ENCODE results near the gene LSR. TPM values are rescaled to one million over a fixed set of nuclear protein-coding genes. Genes with fewer than 3 reads are reported as not detected.

The LSR gene
- total RNA-seq, 1 donor from 2014 or later: 18.1 TPM

- Mint-ChIP-seq H3K4me1 (ENCODE audit: low read depth, unreplicated experiment) (no peaks in the 10 kb centered on the region), H3K36me3 (ENCODE audit: low read depth, unreplicated experiment) (no peaks in the 10 kb centered on the region), H3K9me3 (ENCODE audit: unreplicated experiment) (peaks cover 7% of the 10 kb centered on the region), H3K4me3 (ENCODE audit: unreplicated experiment) (no peak overlapping the region), H3K27ac (ENCODE audit: unreplicated experiment) (no peak overlapping the region), H3K27me3 (ENCODE audit: low read depth, unreplicated experiment) (peaks cover 11% of the 10 kb centered on the region)
- Histone ChIP-seq H3K4me3 (ENCODE audit: insufficient read depth, low read depth, low read length) (no peak overlapping the region), H3K27me3 (ENCODE audit: insufficient read depth, low read length) (peaks cover 2% of the 10 kb centered on the region), H3K27ac (ENCODE audit: low read depth, low read length) (no peak overlapping the region), H3K4me2 (ENCODE audit: low read length) (no peak overlapping the region), H3K4me1 (ENCODE audit: insufficient read depth, low read length) (no peaks in the 10 kb centered on the region), H4K20me1 (ENCODE audit: insufficient read depth, low read length) (no peaks in the 10 kb centered on the region), H3K79me2 (ENCODE audit: insufficient read depth, low read length) (no peaks in the 10 kb centered on the region), H3K9ac (ENCODE audit: low read length) (no peak overlapping the region), H3K9me3 (ENCODE audit: insufficient read depth, low read depth, low read length) (no peaks in the 10 kb centered on the region), H3K36me3 (ENCODE audit: insufficient read depth, low read length) (no peaks in the 10 kb centered on the region), H2AFZ (ENCODE audit: low read depth, low read length) (no peak overlapping the region)
- DNase-seq (ENCODE audit: low read depth) (no peak), FAIRE-seq (no peak)
- TF ChIP-seq EZH2 (IDR thresholded peaks at IDR 0.05; ENCODE audit: insufficient read depth, low read length): no peak
Observed at GRCh38 chr19:35225951-35226350, 22.9 kb upstream of the LSR start.

- H3K4me1 ChIP-seq (ENCODE audit: insufficient read depth, low read length): no peaks in the 10 kb centered on the region
- H3K4me2 ChIP-seq (ENCODE audit: low read length): no peak overlapping the region
- H3K4me1 Mint-ChIP-seq (ENCODE audit: low read depth, unreplicated experiment): no peaks in the 10 kb centered on the region
- H3K9me3 Mint-ChIP-seq (ENCODE audit: unreplicated experiment): peaks cover 3% of the 10 kb centered on the region
- H3K4me3 Mint-ChIP-seq (ENCODE audit: unreplicated experiment): no peak overlapping the region
- no peaks in the 10 kb centered on the region for H3K9me3 ChIP-seq (ENCODE audit: insufficient read depth, low read depth, low read length)
- no peak overlapping the region for H2AFZ ChIP-seq (ENCODE audit: low read depth, low read length)
- peaks cover 2% of the 10 kb centered on the region for H3K27me3 ChIP-seq (ENCODE audit: insufficient read depth, low read length)
- no peaks in the 10 kb centered on the region for H3K79me2 ChIP-seq (ENCODE audit: insufficient read depth, low read length)
- H3K36me3 Mint-ChIP-seq (ENCODE audit: low read depth, unreplicated experiment): no peaks in the 10 kb centered on the region
- no peaks in the 10 kb centered on the region for H4K20me1 ChIP-seq (ENCODE audit: insufficient read depth, low read length)
- H3K4me3 ChIP-seq (ENCODE audit: insufficient read depth, low read depth, low read length): no peak overlapping the region
- FAIRE-seq (no peak), DNase-seq (ENCODE audit: low read depth) (no peak)
- no peak overlapping the region for H3K27ac ChIP-seq (ENCODE audit: low read depth, low read length)
- peaks cover 11% of the 10 kb centered on the region for H3K27me3 Mint-ChIP-seq (ENCODE audit: low read depth, unreplicated experiment)
- TF ChIP-seq EZH2 (IDR thresholded peaks at IDR 0.05; ENCODE audit: insufficient read depth, low read length) (no peak), CTCF (IDR thresholded peaks at IDR 0.05; ENCODE audit: insufficient read depth, low read depth, low read length) (no peak)
- H3K9ac ChIP-seq (ENCODE audit: low read length): no peak overlapping the region
- no peak overlapping the region for H3K27ac Mint-ChIP-seq (ENCODE audit: unreplicated experiment)
- H3K36me3 ChIP-seq (ENCODE audit: insufficient read depth, low read length): no peaks in the 10 kb centered on the region
Observed at GRCh38 chr19:35226748-35227147, 22.1 kb upstream of the LSR start.

GRCh38 chr19:35228177-35228930 is 20.4 kb upstream of the LSR start, which contains the start of gene FAM187B:
Gene FAM187B (minus strand): TSS chr19:35228739. CDS start chr19:35228680, 59 bp downstream.
- H3K36me3 ChIP-seq (ENCODE audit: insufficient read depth, low read length): no peaks in the 10 kb centered on the region
- H4K20me1 ChIP-seq (ENCODE audit: insufficient read depth, low read length): no peaks in the 10 kb centered on the region
- H2AFZ ChIP-seq (ENCODE audit: low read depth, low read length): no peak within 1 kb of the TSS
- no peak within 1 kb of the TSS for H3K4me3 ChIP-seq (ENCODE audit: insufficient read depth, low read depth, low read length)
- Mint-ChIP-seq H3K27ac (ENCODE audit: unreplicated experiment) (no peak within 1 kb of the TSS), H3K36me3 (ENCODE audit: low read depth, unreplicated experiment) (no peaks in the 10 kb centered on the region), H3K9me3 (ENCODE audit: unreplicated experiment) (peaks cover 6% of the 10 kb centered on the region), H3K4me3 (ENCODE audit: unreplicated experiment) (no peak within 1 kb of the TSS), H3K4me1 (ENCODE audit: low read depth, unreplicated experiment) (no peaks in the 10 kb centered on the region), H3K27me3 (ENCODE audit: low read depth, unreplicated experiment) (peaks cover 11% of the 10 kb centered on the region)
- no peak within 1 kb of the TSS for H3K27ac ChIP-seq (ENCODE audit: low read depth, low read length)
- no peak for FAIRE-seq
- no peak within 1 kb of the TSS for H3K9ac ChIP-seq (ENCODE audit: low read length)
- no peak for DNase-seq (ENCODE audit: low read depth)
- no peaks in the 10 kb centered on the region for H3K79me2 ChIP-seq (ENCODE audit: insufficient read depth, low read length)
- H3K9me3 ChIP-seq (ENCODE audit: insufficient read depth, low read depth, low read length): no peaks in the 10 kb centered on the region
- H3K27me3 ChIP-seq (ENCODE audit: insufficient read depth, low read length): peaks cover 2% of the 10 kb centered on the region
- TF ChIP-seq CTCF (IDR thresholded peaks at IDR 0.05; ENCODE audit: insufficient read depth, low read depth, low read length): no peak
- TF ChIP-seq EZH2 (IDR thresholded peaks at IDR 0.05; ENCODE audit: insufficient read depth, low read length): no peak
- no peak within 1 kb of the TSS for H3K4me2 ChIP-seq (ENCODE audit: low read length)
- no peaks in the 10 kb centered on the region for H3K4me1 ChIP-seq (ENCODE audit: insufficient read depth, low read length)
